B cell (primary cell): ENCODE results near the gene AP1M2. TPM values are rescaled to one million over a fixed set of nuclear protein-coding genes. Genes with fewer than 3 reads are reported as not detected.

Experiments
- ATAC-seq: fragments of 200-7000 bp; cut with Tn5 transposase; one replicate; pipeline ENCODE4 v1.10.0; 2021; ENCODE audit warnings: low read depth, mild to moderate bottlenecking, moderate number of reproducible peaks, moderate library complexity
- CTCF ChIA-PET: fragments of 350-600 bp; sonication (Branson Sonifier 250); formaldehyde crosslinking; loops from one replicate; lab custom pipeline; 2021; ENCODE audit warnings: antibody characterized with exemption, inconsistent platforms; lab: Charles Lee
- POLR2A ChIA-PET: fragments of 350-600 bp; sonication (Branson Sonifier 250); formaldehyde crosslinking; loops from one replicate; lab custom pipeline; 2021; ENCODE audit warnings: antibody characterized with exemption; lab: Charles Lee
- DNase-seq: peaks from one replicate; pipeline ENCODE4 v3.0.0; 2013
- H2AFZ ChIP-seq: 2 replicates; pipeline ENCODE4 v1.6.1; 2012; ENCODE audit warnings: mild to moderate bottlenecking, low read depth, low read length; ENCODE audit not compliant: insufficient read depth, poor library complexity, severe bottlenecking
- H3K27ac ChIP-seq, 2 donors: 1 replicate in 1 of 2; 2 replicates in 1 of 2; pipeline ENCODE4 v1.5.1; 2012 to 2013; ENCODE audit warnings: low read length in 2 of 2, mild to moderate bottlenecking in 2 of 2, moderate library complexity in 1 of 2
- H3K27me3 ChIP-seq, 4 experiments: fragments of 200-600 bp in 1 of 4; sonication (generic) in 1 of 4; replicated peaks in 1 of 4; 1 replicate in 2 of 4; 2 replicates in 2 of 4; pipeline versions ENCODE4 v1.6.1 to v1.7.0; 2013 to 2016; ENCODE audit warnings: low read length in 3 of 4, mild to moderate bottlenecking in 2 of 4, mixed read lengths in 1 of 4, moderate library complexity in 1 of 4; ENCODE audit not compliant: insufficient read depth in 4 of 4, control insufficient read depth in 3 of 4; ENCODE audit errors: control extremely low read depth in 1 of 4
- H3K36me3 ChIP-seq, 2 experiments: replicated peaks in 1 of 2; 1 replicate in 1 of 2; 2 replicates in 1 of 2; pipeline versions ENCODE4 v1.6.1 to v1.7.1; 2013; ENCODE audit warnings: low read length in 1 of 2; ENCODE audit not compliant: insufficient read depth in 2 of 2, control insufficient read depth in 1 of 2; ENCODE audit errors: control extremely low read depth in 1 of 2, extremely low read depth in 1 of 2
- H3K4me1 ChIP-seq, 2 donors: fragments of 200-600 bp in 1 of 2; sonication (generic) in 1 of 2; 1 replicate in 1 of 2; 2 replicates in 1 of 2; pipeline versions ENCODE4 v1.5.1 to v1.6.1; 2013 to 2017; ENCODE audit warnings: low read length in 2 of 2; ENCODE audit not compliant: control insufficient read depth in 2 of 2, insufficient read depth in 2 of 2
- H3K4me2 ChIP-seq: replicated peaks from 2 replicates; pipeline ENCODE3; 2012; ENCODE audit warnings: mild to moderate bottlenecking, low read depth, low read length; ENCODE audit not compliant: poor library complexity, severe bottlenecking
- H3K4me3 ChIP-seq, 5 experiments: fragments of 200-600 bp in 1 of 5; sonication (generic) in 1 of 5; 1 replicate in 3 of 5; 2 replicates in 2 of 5; pipeline versions ENCODE4 v1.5.1 to v1.7.0; 2011 to 2016; ENCODE audit warnings: low read length in 4 of 5, mild to moderate bottlenecking in 4 of 5, low read depth in 2 of 5, control low read depth in 1 of 5, moderate library complexity in 1 of 5; ENCODE audit not compliant: insufficient read depth in 1 of 5; ENCODE audit errors: control extremely low read depth in 1 of 5, extremely low read depth in 1 of 5
- H3K79me2 ChIP-seq: fragments of 200-600 bp; sonication (generic); one replicate; pipeline ENCODE4 v1.6.0; 2016; ENCODE audit warnings: low read length; ENCODE audit not compliant: control insufficient read depth, insufficient read depth
- H3K9ac ChIP-seq: fragments of 200-600 bp; sonication (generic); 2 replicates; pipeline ENCODE4 v1.6.1; 2017; ENCODE audit warnings: mild to moderate bottlenecking, low read length, moderate library complexity
- H3K9me3 ChIP-seq, 3 donors: one replicate each; pipeline versions ENCODE4 v1.6.1 to v1.7.1; 2013; ENCODE audit warnings: low read length in 2 of 3; ENCODE audit not compliant: control insufficient read depth in 2 of 3, insufficient read depth in 1 of 3; ENCODE audit errors: control extremely low read depth in 1 of 3
- H4K20me1 ChIP-seq: 2 replicates; pipeline ENCODE4 v1.6.0; 2012; ENCODE audit warnings: mild to moderate bottlenecking, low read length; ENCODE audit not compliant: insufficient read depth, control insufficient read depth, poor library complexity, severe bottlenecking
- H3K27ac Mint-ChIP-seq: one replicate; pipeline ENCODE4 v1.8.0; 2021; ENCODE audit warnings: mixed read lengths
- H3K27me3 Mint-ChIP-seq: one replicate; pipeline ENCODE4 v1.8.0; 2021; ENCODE audit warnings: mixed read lengths
- H3K4me1 Mint-ChIP-seq: one replicate; pipeline ENCODE4 v1.8.0; 2021; ENCODE audit warnings: mixed read lengths
- H3K4me3 Mint-ChIP-seq: one replicate; pipeline ENCODE4 v1.8.0; 2021; ENCODE audit warnings: mixed read lengths
- H3K9me3 Mint-ChIP-seq: one replicate; pipeline ENCODE4 v1.8.0; 2022; ENCODE audit warnings: mixed read lengths; ENCODE audit not compliant: insufficient read depth
- CTCF ChIP-seq: fragments of 200-600 bp; IDR thresholded peaks from one replicate; pipeline ENCODE4 v1.8.0; 2022; ENCODE audit warnings: antibody characterized with exemption, mild to moderate bottlenecking
- EZH2 ChIP-seq: IDR thresholded peaks from 2 replicates; pipeline ENCODE4 v1.6.1; 2012; ENCODE audit warnings: borderline replicate concordance, low read depth, mild to moderate bottlenecking, moderate library complexity, low read length; ENCODE audit not compliant: insufficient read depth, poor library complexity, severe bottlenecking
- WGBS: methylation state at CpG from one replicate; pipeline ENCODE4 v1.1.5; 2013; ENCODE audit warnings: missing lambda C conversion rate; ENCODE audit not compliant: insufficient coverage; 5-methylcytosine and 5-hydroxymethylcytosine counted together
- intact Hi-C: fragments of 100-400 bp; cut with micrococcal nuclease; formaldehyde crosslinking; loops from one replicate; pipeline ENCODE4 v1.10.0; 2022
- polyA plus RNA-seq: library from polyadenylated mRNA; depleted of rRNA; stranded (reverse); fragments of >200 nt; gene quantifications from 2 replicates; pipeline ENCODE4 v1.2.3, GENCODE V29; 2012
- total RNA-seq, 2 donors: library from RNA; stranded (reverse); fragments of 120-200 nt in 1 of 2; gene quantifications; 1 replicate in 1 of 2; 2 replicates in 1 of 2; pipeline versions ENCODE4 v1.2.3 to v1.2.4, GENCODE V29; 2013 to 2022

AP1M2 gene
- total and polyA plus RNA-seq, 2 donors (not counting 1 experiment from before 2014, with no cell fraction given): not detected

DNA sequence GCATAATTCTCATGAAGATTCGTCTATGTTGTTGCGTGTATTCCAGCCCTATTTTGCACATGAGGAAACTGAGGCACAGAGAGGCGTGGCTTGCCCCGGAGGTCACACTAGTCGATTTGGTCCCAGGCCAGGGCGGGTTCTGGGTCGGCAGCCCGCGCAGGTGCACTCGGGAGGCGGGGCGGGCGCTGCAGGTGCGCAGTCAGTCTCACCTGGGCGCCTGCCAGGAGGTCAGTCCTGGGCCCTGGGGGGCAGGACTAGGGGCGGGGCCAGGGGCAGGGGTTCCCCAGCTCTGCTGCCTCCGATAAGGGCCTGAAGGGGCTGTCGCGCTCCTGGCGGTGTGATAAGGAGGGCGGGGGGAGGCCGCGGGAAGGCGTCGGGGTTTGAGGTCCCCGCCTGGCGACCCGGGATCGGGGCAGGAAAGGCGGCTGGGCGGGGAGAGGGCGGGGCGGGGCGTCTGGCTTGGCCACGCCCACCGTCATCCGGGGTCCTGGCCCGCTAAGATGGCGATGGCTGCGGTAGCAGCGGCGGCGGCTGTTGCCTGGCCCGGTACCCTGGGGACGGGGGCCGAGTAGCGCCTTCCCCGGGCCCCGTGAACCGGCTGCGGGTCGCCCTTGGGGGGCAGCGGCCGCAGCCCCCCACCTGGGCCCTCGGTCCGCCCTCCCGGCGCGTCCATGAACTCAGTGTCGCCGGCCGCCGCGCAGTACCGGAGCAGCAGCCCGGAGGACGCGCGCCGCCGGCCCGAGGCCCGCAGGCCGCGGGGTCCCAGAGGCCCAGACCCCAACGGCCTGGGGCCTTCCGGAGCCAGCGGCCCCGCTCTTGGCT is 43.5 kb downstream of the AP1M2 start, which contains the start of gene ATG4D:
TSS of gene ATG4D (plus strand) at position 485 of the 822 bp plus-strand sequence. CDS start at position 672, 187 bp downstream.
- H3K4me3 Mint-ChIP-seq: peak within 1 kb of the TSS; percentile 89

More for the DNA sequence above, 43.5 kb downstream of the AP1M2 start, which contains the start of gene ATG4D:
- Mint-ChIP-seq H3K9me3 (no peaks in the 10 kb centered on the region), H3K27me3 (peaks cover 6% of the 10 kb centered on the region), H3K4me1 (peaks cover 16% of the 10 kb centered on the region), H3K27ac (peak within 1 kb of the TSS; percentile 87)
- Histone ChIP-seq H3K4me2 (peak within 1 kb of the TSS; percentile 91), H3K9ac (peak within 1 kb of the TSS; percentile 94), H2AFZ (peak within 1 kb of the TSS; percentile 98), H3K27me3 (peaks cover 0 to 5% (median 0%) of the 10 kb centered on the region in 4 experiments), H3K27ac (peak within 1 kb of the TSS; percentile 34 to 85), H3K79me2 (peaks cover 34% of the 10 kb centered on the region), H3K4me1 (peaks cover 12 to 19% of the 10 kb centered on the region in 2 donors), H3K36me3 (peaks cover 0 to 9% of the 10 kb centered on the region in 2 experiments), H3K9me3 (no peaks in the 10 kb centered on the region), H3K4me3 (peak within 1 kb of the TSS; percentile 27 to 88 (median 75)), H4K20me1 (peaks cover 12% of the 10 kb centered on the region)
- DNase-seq (peak; percentile 88), ATAC-seq (peak; percentile 82)
- POLR2A ChIA-PET: interaction anchor here (0.7 to 1.8 kb wide), 6 partner anchors 10 to 115 kb away, joined by 3 to 8 read pairs (median 6); partner anchors contain the start of gene KRI1
- intact Hi-C loops: loop anchor here (1.0 to 5.0 kb wide), 4 partner anchors 23 to 140 kb away; partner anchors contain the start of genes CDC37 and KRI1
- CTCF ChIA-PET: interaction anchor here (0.9 to 5.3 kb wide), 10 partner anchors 10 to 156 kb away, joined by 3 to 73 read pairs (median 6); partner anchors contain the start of gene KRI1
- no peak for TF ChIP-seq EZH2
- no peak for TF ChIP-seq CTCF
- under 1% methylated on average over 78 of the region's 79 CpGs for WGBS
